SK-N-SH (cell line): ENCODE measurements around the gene TRIM9. TPM values are rescaled to one million over a fixed set of nuclear protein-coding genes. Genes with fewer than 3 reads are reported as not detected.

ENCODE experiments used
- CTCF ChIA-PET: fragments of 300-600, 350-600 bp; formaldehyde crosslinking; extraction: SDS; loops from one replicate; lab custom pipeline; 2021; lab: Yijun Ruan, JAX
- POLR2A ChIA-PET: fragments of 350-600 bp; sonication (Branson Sonifier 250); formaldehyde crosslinking; extraction: SDS; loops from one replicate; lab custom pipeline; 2020; ENCODE audit warnings: antibody characterized with exemption, inconsistent platforms; lab: Yijun Ruan, JAX
- DNase-seq: peaks from one replicate; pipeline ENCODE4 v3.0.0; 2012
- H2AFZ ChIP-seq: fragments of 200-600 bp; sonication (generic); 2 replicates; pipeline ENCODE4 v1.8.1; 2016; ENCODE audit warnings: antibody characterized with exemption, mild to moderate bottlenecking, low read depth
- H3F3A ChIP-seq: fragments of 200-600 bp; sonication (generic); replicated peaks from 2 replicates; pipeline ENCODE3; 2016; ENCODE audit warnings: antibody characterized with exemption, mild to moderate bottlenecking; ENCODE audit not compliant: insufficient read depth
- H3K27ac ChIP-seq, 2 experiments: fragments of 200-500 bp in 1 of 2; fragments of 200-600 bp in 1 of 2; sonication (Bioruptor generic) in 1 of 2; sonication (generic), shearing (Covaris generic) in 1 of 2; 2 replicates each; pipeline versions ENCODE4 v1.5.1 to v1.6.1; 2014 to 2016; ENCODE audit warnings: low read depth in 2 of 2, inconsistent platforms in 1 of 2, low read length in 1 of 2, mild to moderate bottlenecking in 1 of 2, mixed read lengths in 1 of 2
- H3K27me3 ChIP-seq: fragments of 200-600 bp; sonication (generic), shearing (Covaris generic); 2 replicates; pipeline ENCODE4 v1.6.1; 2016; ENCODE audit warnings: mixed run types; ENCODE audit not compliant: insufficient read depth
- H3K36me3 ChIP-seq, 2 experiments: fragments of 200-500 bp in 1 of 2; fragments of 200-600 bp in 1 of 2; sonication (Bioruptor generic) in 1 of 2; sonication (generic) in 1 of 2; replicated peaks in 1 of 2; 2 replicates each; pipeline versions ENCODE3 to v1.5.1; 2014 to 2016; ENCODE audit warnings: low read length in 1 of 2, mild to moderate bottlenecking in 1 of 2; ENCODE audit not compliant: insufficient read depth in 2 of 2, control insufficient read depth in 1 of 2
- H3K4me1 ChIP-seq, 2 experiments: fragments of 200-500 bp in 1 of 2; fragments of 200-600 bp in 1 of 2; sonication (Bioruptor generic) in 1 of 2; sonication (generic), shearing (Covaris generic) in 1 of 2; 2 replicates each; pipeline versions ENCODE4 v1.5.1 to v1.6.1; 2014 to 2016; ENCODE audit warnings: low read depth in 1 of 2, low read length in 1 of 2, mixed run types in 1 of 2; ENCODE audit not compliant: insufficient read depth in 2 of 2, control insufficient read depth in 1 of 2
- H3K4me2 ChIP-seq: fragments of 200-600 bp; sonication (generic), shearing (Covaris generic); 2 replicates; pipeline ENCODE4 v1.6.1; 2017; ENCODE audit warnings: mixed run types
- H3K4me3 ChIP-seq, 2 experiments: fragments of 200-500 bp in 1 of 2; fragments of 200-600 bp in 1 of 2; sonication (Bioruptor generic) in 1 of 2; sonication (generic), shearing (Covaris generic) in 1 of 2; 2 replicates each; pipeline versions ENCODE4 v1.5.1 to v1.8.1; 2014 to 2016; ENCODE audit warnings: low read depth in 2 of 2, inconsistent platforms in 1 of 2, low read length in 1 of 2, mild to moderate bottlenecking in 1 of 2, mixed read lengths in 1 of 2, moderate library complexity in 1 of 2
- H3K79me2 ChIP-seq: fragments of 200-600 bp; sonication (generic); 2 replicates; pipeline ENCODE4 v1.8.1; 2017; ENCODE audit warnings: mild to moderate bottlenecking; ENCODE audit not compliant: insufficient read depth
- H3K9ac ChIP-seq: fragments of 200-600 bp; sonication (generic); 2 replicates; pipeline ENCODE4 v1.6.1; 2017; ENCODE audit warnings: mixed run types
- H3K9me2 ChIP-seq: fragments of 200-600 bp; sonication (generic); 2 replicates; pipeline ENCODE4 v1.6.1; 2017; ENCODE audit warnings: mixed run types
- H3K9me3 ChIP-seq: fragments of 200-600 bp; sonication (generic); 2 replicates; pipeline ENCODE4 v1.6.1; 2017; ENCODE audit warnings: mixed run types, mild to moderate bottlenecking, moderate library complexity
- H4K20me1 ChIP-seq: fragments of 200-600 bp; sonication (generic); 2 replicates; pipeline ENCODE4 v1.6.1; 2017; ENCODE audit warnings: mild to moderate bottlenecking, mixed run types; ENCODE audit not compliant: insufficient read depth
- EZH2phosphoT487 ChIP-seq: fragments of 200-600 bp; sonication (generic); IDR thresholded peaks from 2 replicates; pipeline ENCODE4 v1.6.1; 2017; ENCODE audit warnings: low read depth, mixed run types, mild to moderate bottlenecking, antibody characterized with exemption, moderate library complexity, borderline replicate concordance
- IRF3 ChIP-seq: fragments of 150-350 bp; IDR thresholded peaks from 2 replicates; pipeline ENCODE4 v1.6.1; 2016; ENCODE audit warnings: mild to moderate bottlenecking, low read depth, low read length
- RAD21 ChIP-seq: IDR thresholded peaks from 2 replicates; pipeline ENCODE4 v1.6.1; 2012; ENCODE audit warnings: mild to moderate bottlenecking, low read length
- RCOR1 ChIP-seq: fragments of 150-350 bp; IDR thresholded peaks from 2 replicates; pipeline ENCODE4 v1.6.1; 2017; ENCODE audit warnings: antibody characterized with exemption, low read length
- REST ChIP-seq: IDR thresholded peaks from 2 replicates; pipeline ENCODE4 v1.6.1; 2012; ENCODE audit warnings: mild to moderate bottlenecking, low read depth, low read length, moderate library complexity
- TCF12 ChIP-seq: IDR thresholded peaks from 2 replicates; pipeline ENCODE4 v1.4.0; 2012
- TEAD4 ChIP-seq: IDR thresholded peaks from 2 replicates; pipeline ENCODE4 v1.4.0; 2012; ENCODE audit warnings: mild to moderate bottlenecking, borderline replicate concordance; ENCODE audit not compliant: insufficient read depth
- WGBS: methylation state at CpG from one replicate; pipeline ENCODE4 v1.1.6; 2017; ENCODE audit warnings: low lambda C conversion rate; 5-methylcytosine and 5-hydroxymethylcytosine counted together
- polyA plus RNA-seq, 3 experiments: library from polyadenylated mRNA; depleted of rRNA; stranded (reverse); fragments of >200 nt; gene quantifications; 2 replicates each; pipeline ENCODE4 v1.2.3, GENCODE V29; 2012

The TRIM9 gene
- polyA plus RNA-seq, 1 of the 3 experiments (the other 2 are of a cell fraction), result 3.9 TPM

GRCh38 chr14:51000566-51000965 is 94.3 kb downstream of the TRIM9 start:
- Histone ChIP-seq H3K27ac (no peak overlapping the region), H3K36me3 (no peaks in the 10 kb centered on the region), H3K79me2 (no peaks in the 10 kb centered on the region), H2AFZ (no peak overlapping the region), H3K9me2 (no peaks in the 10 kb centered on the region), H3K27me3 (no peaks in the 10 kb centered on the region), H3K4me2 (no peak overlapping the region), H4K20me1 (no peaks in the 10 kb centered on the region), H3K9ac (no peak overlapping the region), H3K9me3 (no peaks in the 10 kb centered on the region), H3K4me3 (no peak overlapping the region), H3F3A (peaks cover 15% of the 10 kb centered on the region), H3K4me1 (peaks cover 5 to 20% of the 10 kb centered on the region in 2 experiments)
- TF ChIP-seq TEAD4, result no peak
- no peak for TF ChIP-seq RAD21
- TF ChIP-seq EZH2phosphoT487, result no peak
- WGBS, result 93% methylated on average over 7 of the region's 9 CpGs
- no peak for DNase-seq
- CTCF ChIA-PET, result interaction anchor here (1.5 kb wide), 1 partner anchor 18 kb away, joined by 3 read pairs; no protein-coding TSS in a partner anchor
- POLR2A ChIA-PET, result no interaction called here

GRCh38 chr14:50999726-51000125 is 95.2 kb downstream of the TRIM9 start:
- no peak for DNase-seq
- Histone ChIP-seq H3K79me2 (no peaks in the 10 kb centered on the region), H3K27ac (no peak overlapping the region), H3K9me3 (no peaks in the 10 kb centered on the region), H3K4me1 (peaks cover 5 to 12% of the 10 kb centered on the region in 2 experiments), H3K9ac (no peak overlapping the region), H3K9me2 (no peaks in the 10 kb centered on the region), H3K4me2 (no peak overlapping the region), H4K20me1 (no peaks in the 10 kb centered on the region), H3K27me3 (no peaks in the 10 kb centered on the region), H3K36me3 (no peaks in the 10 kb centered on the region), H2AFZ (no peak overlapping the region), H3K4me3 (no peak overlapping the region), H3F3A (peaks cover 8% of the 10 kb centered on the region)
- CTCF ChIA-PET, result interaction anchor here (0.6 to 1.7 kb wide), 4 partner anchors 19 to 113 kb away, joined by 3 to 5 read pairs (median 3); no protein-coding TSS in a partner anchor
- 84% methylated on average over 2 of the region's 2 CpGs for WGBS
- no peak for TF ChIP-seq REST
- no peak for TF ChIP-seq TCF12
- no peak for TF ChIP-seq RAD21
- TF ChIP-seq TEAD4, result no peak
- TF ChIP-seq IRF3, result no peak
- TF ChIP-seq RCOR1, result no peak
- POLR2A ChIA-PET, result no interaction called here
